ENCODE results near the gene LENEP.

- TF ChIP-seq, protein P1, sequence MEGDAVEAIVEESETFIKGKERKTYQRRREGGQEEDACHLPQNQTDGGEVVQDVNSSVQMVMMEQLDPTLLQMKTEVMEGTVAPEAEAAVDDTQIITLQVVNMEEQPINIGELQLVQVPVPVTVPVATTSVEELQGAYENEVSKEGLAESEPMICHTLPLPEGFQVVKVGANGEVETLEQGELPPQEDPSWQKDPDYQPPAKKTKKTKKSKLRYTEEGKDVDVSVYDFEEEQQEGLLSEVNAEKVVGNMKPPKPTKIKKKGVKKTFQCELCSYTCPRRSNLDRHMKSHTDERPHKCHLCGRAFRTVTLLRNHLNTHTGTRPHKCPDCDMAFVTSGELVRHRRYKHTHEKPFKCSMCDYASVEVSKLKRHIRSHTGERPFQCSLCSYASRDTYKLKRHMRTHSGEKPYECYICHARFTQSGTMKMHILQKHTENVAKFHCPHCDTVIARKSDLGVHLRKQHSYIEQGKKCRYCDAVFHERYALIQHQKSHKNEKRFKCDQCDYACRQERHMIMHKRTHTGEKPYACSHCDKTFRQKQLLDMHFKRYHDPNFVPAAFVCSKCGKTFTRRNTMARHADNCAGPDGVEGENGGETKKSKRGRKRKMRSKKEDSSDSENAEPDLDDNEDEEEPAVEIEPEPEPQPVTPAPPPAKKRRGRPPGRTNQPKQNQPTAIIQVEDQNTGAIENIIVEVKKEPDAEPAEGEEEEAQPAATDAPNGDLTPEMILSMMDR (conservative IDR thresholded peaks at IDR 0.05), result no peak
- TF ChIP-seq ZFX (IDR thresholded peaks at IDR 0.05), result no peak
Measured at GRCh38 chr1:154957091-154957657, 36.2 kb upstream of the LENEP start.

Measured in C4-2B (cell line).